Measurements from ENCODE around the gene SHB. TPM values are rescaled to one million over a fixed set of nuclear protein-coding genes. Genes with fewer than 3 reads are reported as not detected.
A peak's percentile ranks its signal among the peaks of the same experiment; 100 is the strongest.

Gene SHB
- total and polyA plus RNA-seq, 8 donors, result 3.5 to 37.7 (median 8.5) TPM

GRCh38 chr9:38029915-38030638 is 39.0 kb downstream of the SHB start:
- TF ChIP-seq POLR2AphosphoS5 (IDR thresholded peaks at IDR 0.05) (no peak), EP300 (IDR thresholded peaks at IDR 0.05) (no peak), CTCF (IDR thresholded peaks at IDR 0.05) (no peak), POLR2A (IDR thresholded peaks at IDR 0.05) (no peak)
- H3K9me3 ChIP-seq, result no peaks in the 10 kb centered on the region
- intact Hi-C loops (cut with DNase I; ENCODE audit: low total_unique reads), result no loop called here
- H3K4me3 ChIP-seq, result no peak overlapping the region
- peaks cover 27 to 81% (median 60%) of the 10 kb centered on the region in 4 donors for H3K4me1 ChIP-seq
- WGBS, 5 donors, result 72 to 88% (median 79%) methylated on average over 9 of the region's 9 CpGs
- peak overlapping the region in 1 of 5 donors; percentile 40 for H3K27ac ChIP-seq
- no peaks in the 10 kb centered on the region for H3K36me3 ChIP-seq
- H3K27me3 ChIP-seq, result no peaks in the 10 kb centered on the region
- no peak for DNase-seq

GRCh38 chr9:38027714-38028113 is 41.3 kb downstream of the SHB start:
- intact Hi-C loops (cut with DNase I; ENCODE audit: low total_unique reads), result no loop called here
- Histone ChIP-seq H3K9me3 (no peaks in the 10 kb centered on the region), H3K4me3 (no peak overlapping the region), H3K27me3 (no peaks in the 10 kb centered on the region), H3K4me1 (peaks cover 40 to 96% (median 74%) of the 10 kb centered on the region in 4 donors), H3K27ac (peak overlapping the region in 4 of 5 donors; percentile 73 to 80 (median 77)), H3K36me3 (no peaks in the 10 kb centered on the region)
- WGBS, 5 donors, result 82 to 88% (median 86%) methylated on average over 6 of the region's 6 CpGs
- TF ChIP-seq POLR2A (IDR thresholded peaks at IDR 0.05) (no peak), POLR2AphosphoS5 (IDR thresholded peaks at IDR 0.05) (no peak), EP300 (IDR thresholded peaks at IDR 0.05) (no peak), CTCF (IDR thresholded peaks at IDR 0.05) (no peak)
- no peak for DNase-seq

DNA sequence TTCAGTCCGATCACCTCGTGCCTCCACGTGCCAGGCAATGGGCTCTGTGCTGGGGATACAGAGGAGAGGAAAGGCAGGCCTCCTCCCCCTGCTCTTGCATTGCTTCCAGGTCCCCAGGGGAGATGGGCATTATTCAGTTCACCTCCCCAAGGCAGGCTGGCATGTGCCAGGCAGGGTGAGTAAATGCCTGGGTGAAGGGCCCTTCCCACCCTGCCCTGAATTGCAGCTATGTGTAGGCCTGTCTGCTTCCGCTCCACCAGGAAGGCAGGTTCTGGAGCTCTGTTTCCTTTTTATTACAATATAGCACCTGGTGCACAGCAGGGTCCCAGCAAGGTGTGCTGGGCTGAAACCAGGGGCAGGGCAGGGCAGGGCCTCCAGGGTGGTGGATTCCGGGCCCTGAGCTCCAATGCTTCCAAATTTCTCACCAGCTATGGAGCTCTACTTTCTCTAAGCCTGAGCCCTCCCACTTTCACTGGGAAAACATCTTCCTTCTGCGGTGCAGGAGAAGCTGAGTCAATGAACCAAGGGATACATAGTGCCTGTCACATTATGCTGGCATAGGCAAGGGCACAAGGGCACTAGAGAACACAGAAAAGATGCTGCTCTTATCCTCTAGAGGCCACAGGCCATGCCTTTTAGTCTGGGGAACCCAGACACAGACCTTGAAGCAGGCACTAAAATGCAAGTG is 42.0 kb downstream of the SHB start:
- H3K9me3 ChIP-seq, result no peaks in the 10 kb centered on the region
- no peak for DNase-seq
- no peaks in the 10 kb centered on the region for H3K27me3 ChIP-seq
- 69 to 87% (median 77%) methylated on average over 5 to 6 of the region's 6 CpGs for WGBS, 5 donors
- peaks cover 41 to 96% (median 72%) of the 10 kb centered on the region in 4 donors for H3K4me1 ChIP-seq
- TF ChIP-seq POLR2AphosphoS5 (IDR thresholded peaks at IDR 0.05) (no peak), CTCF (IDR thresholded peaks at IDR 0.05) (no peak)
- H3K27ac ChIP-seq, result peak overlapping the region in 4 of 5 donors; percentile 73 to 80 (median 77)
- intact Hi-C loops (cut with DNase I; ENCODE audit: low total_unique reads), result no loop called here
- no peaks in the 10 kb centered on the region for H3K36me3 ChIP-seq
- no peak overlapping the region for H3K4me3 ChIP-seq

- Histone ChIP-seq H3K36me3 (no peaks in the 10 kb centered on the region), H3K27ac (peak overlapping the region; percentile 2 to 80 (median 76)), H3K4me3 (no peak overlapping the region), H3K27me3 (no peaks in the 10 kb centered on the region), H3K9me3 (no peaks in the 10 kb centered on the region), H3K4me1 (peaks cover 41 to 93% (median 66%) of the 10 kb centered on the region in 4 donors)
- no peak for TF ChIP-seq POLR2A (IDR thresholded peaks at IDR 0.05)
- TF ChIP-seq POLR2AphosphoS5 (IDR thresholded peaks at IDR 0.05), result peak; percentile 19 to 51 (median 34)
- intact Hi-C loops (cut with DNase I; ENCODE audit: low total_unique reads), result no loop called here
- DNase-seq, result peak in 1 of 2 donors; percentile 82
- 48 to 55% (median 54%) methylated on average over 18 of the region's 18 CpGs for WGBS, 5 donors
Measured at GRCh38 chr9:38026021-38026809, 42.8 kb downstream of the SHB start.
